Liver (tissue), 9 donors: ENCODE measurements around the gene BPHL. TPM values are rescaled to one million over a fixed set of nuclear protein-coding genes. Genes with fewer than 3 reads are reported as not detected.

Experiments used
- DNase-seq: peaks from one replicate; pipeline ENCODE4 v3.0.0-alpha.2; 2017; ENCODE audit warnings: low spot score
- H3K27ac ChIP-seq, 2 donors: one replicate each; pipeline ENCODE4 v1.7.0; 2013; ENCODE audit warnings: inconsistent platforms in 2 of 2, low read length in 2 of 2, control low read depth in 1 of 2, low read depth in 1 of 2, mild to moderate bottlenecking in 1 of 2
- H3K27me3 ChIP-seq, 4 donors: one replicate each; pipeline versions ENCODE4 v1.6.1 to v1.7.0; 2013; ENCODE audit warnings: low read length in 3 of 4, inconsistent platforms in 1 of 4, mild to moderate bottlenecking in 1 of 4, moderate library complexity in 1 of 4; ENCODE audit not compliant: control insufficient read depth in 4 of 4, insufficient read depth in 4 of 4
- H3K36me3 ChIP-seq, 4 donors: one replicate each; pipeline versions ENCODE4 v1.6.1 to v1.7.0; 2013; ENCODE audit warnings: low read length in 3 of 4, mild to moderate bottlenecking in 3 of 4, low read depth in 1 of 4, moderate library complexity in 1 of 4; ENCODE audit not compliant: control insufficient read depth in 4 of 4, insufficient read depth in 3 of 4
- H3K4me1 ChIP-seq, 4 donors: one replicate each; pipeline versions ENCODE4 v1.6.1 to v1.7.0; 2013; ENCODE audit warnings: low read length in 3 of 4, mild to moderate bottlenecking in 3 of 4, moderate library complexity in 1 of 4; ENCODE audit not compliant: control insufficient read depth in 4 of 4, insufficient read depth in 4 of 4
- H3K4me3 ChIP-seq, 3 donors: one replicate each; pipeline versions ENCODE4 v1.6.1 to v1.7.0; 2013; ENCODE audit warnings: low read length in 3 of 3, control low read depth in 1 of 3, low read depth in 1 of 3, mild to moderate bottlenecking in 1 of 3
- H3K9ac ChIP-seq, 2 donors: one replicate each; pipeline ENCODE4 v1.7.0; 2013; ENCODE audit warnings: low read length in 2 of 2, mild to moderate bottlenecking in 2 of 2, moderate library complexity in 2 of 2, control low read depth in 1 of 2, low read depth in 1 of 2
- H3K9me3 ChIP-seq, 4 donors: one replicate each; pipeline versions ENCODE4 v1.6.1 to v1.7.0; 2013; ENCODE audit warnings: low read length in 3 of 4; ENCODE audit not compliant: control insufficient read depth in 4 of 4
- CTCF ChIP-seq: fragments of 150-350 bp; IDR thresholded peaks from 2 replicates; pipeline ENCODE4 v1.5.1; 2017; ENCODE audit warnings: improper control_type of control experiment, low read depth, low read length; ENCODE audit not compliant: missing input control
- EGR1 ChIP-seq, 2 donors: IDR thresholded peaks; 2 replicates each; pipeline ENCODE4 v1.6.1; 2016 to 2018; ENCODE audit warnings: antibody characterized with exemption in 2 of 2, low read depth in 2 of 2
- FOXA1 ChIP-seq: IDR thresholded peaks from 2 replicates; pipeline ENCODE4 v1.6.1; 2016; ENCODE audit warnings: antibody characterized with exemption
- FOXA2 ChIP-seq: IDR thresholded peaks from 2 replicates; pipeline ENCODE4 v1.6.1; 2016; ENCODE audit warnings: antibody characterized with exemption
- GABPA ChIP-seq, 2 donors: IDR thresholded peaks in 1 of 2; conservative IDR thresholded peaks in 1 of 2; 2 replicates each; pipeline ENCODE4 v1.6.1; 2016; ENCODE audit warnings: antibody characterized with exemption in 2 of 2, mild to moderate bottlenecking in 1 of 2, moderate library complexity in 1 of 2
- HNF4A ChIP-seq, 2 donors: conservative IDR thresholded peaks; 2 replicates each; pipeline ENCODE4 v1.6.1; 2016; ENCODE audit warnings: antibody characterized with exemption in 2 of 2, mild to moderate bottlenecking in 2 of 2
- HNF4G ChIP-seq: IDR thresholded peaks from 2 replicates; pipeline ENCODE4 v1.6.1; 2016; ENCODE audit warnings: antibody characterized with exemption
- JUND ChIP-seq, 2 donors: IDR thresholded peaks; 2 replicates each; pipeline ENCODE4 v1.6.1; 2016; ENCODE audit warnings: antibody characterized with exemption in 2 of 2
- NR2F2 ChIP-seq: IDR thresholded peaks from 2 replicates; pipeline ENCODE4 v1.6.1; 2016; ENCODE audit warnings: antibody characterized with exemption
- RAD21 ChIP-seq, 2 donors: IDR thresholded peaks; 2 replicates each; pipeline ENCODE4 v1.6.1; 2016; ENCODE audit warnings: antibody characterized with exemption in 2 of 2, mild to moderate bottlenecking in 2 of 2
- REST ChIP-seq: IDR thresholded peaks from 2 replicates; pipeline ENCODE4 v1.6.1; 2016; ENCODE audit warnings: antibody characterized with exemption, mild to moderate bottlenecking
- RXRA ChIP-seq, 2 donors: IDR thresholded peaks; 2 replicates each; pipeline ENCODE4 v1.6.1; 2017 to 2018; ENCODE audit warnings: antibody characterized with exemption in 2 of 2, mild to moderate bottlenecking in 1 of 2
- SP1 ChIP-seq: IDR thresholded peaks from 2 replicates; pipeline ENCODE4 v1.6.1; 2018; ENCODE audit warnings: antibody characterized with exemption, mild to moderate bottlenecking
- TAF1 ChIP-seq: conservative IDR thresholded peaks from 2 replicates; pipeline ENCODE4 v1.6.1; 2016; ENCODE audit warnings: antibody characterized with exemption, mild to moderate bottlenecking
- YY1 ChIP-seq: IDR thresholded peaks from 2 replicates; pipeline ENCODE4 v1.6.1; 2016; ENCODE audit warnings: antibody characterized with exemption, mild to moderate bottlenecking
- WGBS: extraction: QIAGEN DNeasy Blood & Tissue Kit; methylation state at CpG from one replicate; pipeline ENCODE4 v1.1.7; 2013; 5-methylcytosine and 5-hydroxymethylcytosine counted together
- polyA plus RNA-seq, 2 donors: library from polyadenylated mRNA; stranded (reverse) in 1 of 2; unstranded in 1 of 2; fragments of 200-250 nt in 1 of 2; fragments of >200 nt in 1 of 2; fragmentation: Nextera tagmentation in 1 of 2; extraction: Ambion mirVana in 1 of 2; gene quantifications; one replicate each; pipeline versions ENCODE4 v1.2.1 to v1.2.3, GENCODE V29; 2013 to 2015
- total RNA-seq, 2 donors: library from RNA; depleted of rRNA; stranded (reverse); fragments of >200 nt; gene quantifications; one replicate each; pipeline ENCODE4 v1.2.3, GENCODE V29; 2014
- TF ChIP-seq, protein P1 (sequence below): IDR thresholded peaks from 2 replicates; pipeline ENCODE4 v1.6.1; 2016; ENCODE audit warnings: antibody characterized with exemption
- TF ChIP-seq, protein P2 (sequence below): IDR thresholded peaks from 2 replicates; pipeline ENCODE4 v1.6.1; 2016; ENCODE audit warnings: antibody characterized with exemption
- TF ChIP-seq, protein P3 (sequence below): IDR thresholded peaks from 2 replicates; pipeline ENCODE4 v1.6.1; 2016; ENCODE audit warnings: antibody characterized with exemption
- donor health status: healthy.
- donor health status: healthy.
- donor health status: healthy.
- donor health status: healthy.
- donor health status: healthy.

The BPHL gene
- total and polyA plus RNA-seq, 4 donors, result 16.0 to 90.8 (median 31.5) TPM

DNA sequence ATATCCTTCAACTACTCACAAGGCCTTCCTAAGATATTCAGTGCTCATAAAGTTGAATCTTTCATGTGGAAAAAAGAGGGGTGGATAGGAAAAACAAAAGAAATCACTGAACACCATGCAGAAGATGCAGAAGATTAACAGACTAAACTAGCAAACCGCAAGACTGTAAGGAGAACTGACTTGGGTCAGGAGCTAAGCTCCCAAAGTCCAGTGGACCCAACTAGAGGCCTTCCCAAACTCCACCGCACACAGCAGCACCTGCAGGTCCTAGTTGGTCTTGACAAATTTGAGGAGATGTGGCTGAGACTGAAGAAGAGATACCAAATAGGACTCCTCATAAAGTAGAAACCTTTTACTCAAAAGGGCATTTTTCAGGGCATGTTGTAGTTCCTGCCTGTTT is 46.9 kb upstream of the BPHL start:
- Histone ChIP-seq H3K9me3 (no peaks in the 10 kb centered on the region), H3K27ac (no peak overlapping the region), H3K4me1 (peaks cover 4 to 47% (median 29%) of the 10 kb centered on the region in 4 donors), H3K36me3 (peaks cover 0 to 4% (median 0%) of the 10 kb centered on the region in 4 donors), H3K27me3 (no peaks in the 10 kb centered on the region), H3K9ac (no peak overlapping the region), H3K4me3 (no peak overlapping the region)
- TF ChIP-seq FOXA2, result no peak
- TF ChIP-seq JUND (IDR thresholded peaks at IDR 0.05), result no peak
- TF ChIP-seq TAF1, result no peak
- TF ChIP-seq CTCF, result no peak
- no peak for TF ChIP-seq REST
- TF ChIP-seq, protein P1, sequence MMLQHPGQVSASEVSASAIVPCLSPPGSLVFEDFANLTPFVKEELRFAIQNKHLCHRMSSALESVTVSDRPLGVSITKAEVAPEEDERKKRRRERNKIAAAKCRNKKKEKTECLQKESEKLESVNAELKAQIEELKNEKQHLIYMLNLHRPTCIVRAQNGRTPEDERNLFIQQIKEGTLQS, result no peak
- no peak for TF ChIP-seq HNF4A (conservative IDR thresholded peaks at IDR 0.05)
- no peak for TF ChIP-seq FOXA1
- TF ChIP-seq, protein P2, sequence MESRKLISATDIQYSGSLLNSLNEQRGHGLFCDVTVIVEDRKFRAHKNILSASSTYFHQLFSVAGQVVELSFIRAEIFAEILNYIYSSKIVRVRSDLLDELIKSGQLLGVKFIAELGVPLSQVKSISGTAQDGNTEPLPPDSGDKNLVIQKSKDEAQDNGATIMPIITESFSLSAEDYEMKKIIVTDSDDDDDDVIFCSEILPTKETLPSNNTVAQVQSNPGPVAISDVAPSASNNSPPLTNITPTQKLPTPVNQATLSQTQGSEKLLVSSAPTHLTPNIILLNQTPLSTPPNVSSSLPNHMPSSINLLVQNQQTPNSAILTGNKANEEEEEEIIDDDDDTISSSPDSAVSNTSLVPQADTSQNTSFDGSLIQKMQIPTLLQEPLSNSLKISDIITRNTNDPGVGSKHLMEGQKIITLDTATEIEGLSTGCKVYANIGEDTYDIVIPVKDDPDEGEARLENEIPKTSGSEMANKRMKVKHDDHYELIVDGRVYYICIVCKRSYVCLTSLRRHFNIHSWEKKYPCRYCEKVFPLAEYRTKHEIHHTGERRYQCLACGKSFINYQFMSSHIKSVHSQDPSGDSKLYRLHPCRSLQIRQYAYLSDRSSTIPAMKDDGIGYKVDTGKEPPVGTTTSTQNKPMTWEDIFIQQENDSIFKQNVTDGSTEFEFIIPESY, result no peak
- no peak for TF ChIP-seq HNF4G
- TF ChIP-seq EGR1 (IDR thresholded peaks at IDR 0.05; ENCODE audit: low read depth in 2 of 2), result no peak
- no peak for TF ChIP-seq RXRA (IDR thresholded peaks at IDR 0.05)
- no peak for TF ChIP-seq YY1
- TF ChIP-seq SP1, result no peak
- TF ChIP-seq GABPA (IDR thresholded peaks at IDR 0.05 in 1 of 2, conservative IDR thresholded peaks at IDR 0.05 in 1 of 2), result no peak
- no peak for TF ChIP-seq NR2F2
- no peak for DNase-seq
- WGBS, result 92% methylated on average over 2 of the region's 2 CpGs

DNA sequence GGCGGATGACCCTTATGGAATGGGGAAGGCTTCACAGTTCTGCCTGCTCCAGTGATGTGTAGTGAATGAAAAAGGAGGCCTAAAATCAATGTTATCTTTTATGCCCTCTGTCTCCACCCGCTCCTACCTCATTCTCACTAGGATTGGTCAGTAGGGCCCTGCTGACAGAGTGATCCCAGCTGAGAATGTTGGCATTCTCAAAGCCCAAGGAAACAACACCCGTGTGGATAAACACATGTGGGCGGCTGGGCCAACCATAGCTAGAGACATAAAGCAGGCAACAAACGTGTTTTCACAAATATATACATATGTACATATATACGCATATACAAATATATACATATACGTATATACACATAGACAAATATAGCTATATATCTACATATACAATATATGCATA is 45.7 kb upstream of the BPHL start:
- Histone ChIP-seq H3K36me3 (peaks cover 0 to 14% (median 9%) of the 10 kb centered on the region in 4 donors), H3K27me3 (no peaks in the 10 kb centered on the region), H3K27ac (no peak overlapping the region), H3K4me3 (no peak overlapping the region), H3K9ac (no peak overlapping the region), H3K4me1 (peaks cover 4 to 44% (median 27%) of the 10 kb centered on the region in 4 donors), H3K9me3 (no peaks in the 10 kb centered on the region)
- no peak for DNase-seq
- WGBS, result 82% methylated on average over 7 of the region's 7 CpGs
- TF ChIP-seq TAF1 (no peak), JUND (IDR thresholded peaks at IDR 0.05) (no peak), GABPA (IDR thresholded peaks at IDR 0.05 in 1 of 2, conservative IDR thresholded peaks at IDR 0.05 in 1 of 2) (no peak), NR2F2 (no peak), FOXA2 (no peak), YY1 (no peak), RAD21 (IDR thresholded peaks at IDR 0.05) (no peak), CTCF (no peak), HNF4G (no peak), EGR1 (IDR thresholded peaks at IDR 0.05; ENCODE audit: low read depth in 2 of 2) (no peak), HNF4A (conservative IDR thresholded peaks at IDR 0.05) (no peak), SP1 (no peak), FOXA1 (no peak)
- TF ChIP-seq, protein P1, result no peak
- TF ChIP-seq, protein P3, sequence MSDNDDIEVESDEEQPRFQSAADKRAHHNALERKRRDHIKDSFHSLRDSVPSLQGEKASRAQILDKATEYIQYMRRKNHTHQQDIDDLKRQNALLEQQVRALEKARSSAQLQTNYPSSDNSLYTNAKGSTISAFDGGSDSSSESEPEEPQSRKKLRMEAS, result no peak
- TF ChIP-seq, protein P2, result no peak
